SK-N-SH (cell line): Measurements from ENCODE around the gene ATP2B1. TPM values are rescaled to one million over a fixed set of nuclear protein-coding genes. Genes with fewer than 3 reads are reported as not detected.

ENCODE experiments used
- CTCF ChIA-PET: fragments of 300-600, 350-600 bp; formaldehyde crosslinking; extraction: SDS; loops from one replicate; lab custom pipeline; 2021; lab: Yijun Ruan, JAX
- POLR2A ChIA-PET: fragments of 350-600 bp; sonication (Branson Sonifier 250); formaldehyde crosslinking; extraction: SDS; loops from one replicate; lab custom pipeline; 2020; ENCODE audit warnings: antibody characterized with exemption, inconsistent platforms; lab: Yijun Ruan, JAX
- DNase-seq: peaks from one replicate; pipeline ENCODE4 v3.0.0; 2012
- H2AFZ ChIP-seq: fragments of 200-600 bp; sonication (generic); 2 replicates; pipeline ENCODE4 v1.8.1; 2016; ENCODE audit warnings: antibody characterized with exemption, mild to moderate bottlenecking, low read depth
- H3F3A ChIP-seq: fragments of 200-600 bp; sonication (generic); replicated peaks from 2 replicates; pipeline ENCODE3; 2016; ENCODE audit warnings: antibody characterized with exemption, mild to moderate bottlenecking; ENCODE audit not compliant: insufficient read depth
- H3K27ac ChIP-seq, 2 experiments: fragments of 200-500 bp in 1 of 2; fragments of 200-600 bp in 1 of 2; sonication (Bioruptor generic) in 1 of 2; sonication (generic), shearing (Covaris generic) in 1 of 2; 2 replicates each; pipeline versions ENCODE4 v1.5.1 to v1.6.1; 2014 to 2016; ENCODE audit warnings: low read depth in 2 of 2, inconsistent platforms in 1 of 2, low read length in 1 of 2, mild to moderate bottlenecking in 1 of 2, mixed read lengths in 1 of 2
- H3K27me3 ChIP-seq: fragments of 200-600 bp; sonication (generic), shearing (Covaris generic); 2 replicates; pipeline ENCODE4 v1.6.1; 2016; ENCODE audit warnings: mixed run types; ENCODE audit not compliant: insufficient read depth
- H3K36me3 ChIP-seq, 2 experiments: fragments of 200-500 bp in 1 of 2; fragments of 200-600 bp in 1 of 2; sonication (Bioruptor generic) in 1 of 2; sonication (generic) in 1 of 2; replicated peaks in 1 of 2; 2 replicates each; pipeline versions ENCODE3 to v1.5.1; 2014 to 2016; ENCODE audit warnings: low read length in 1 of 2, mild to moderate bottlenecking in 1 of 2; ENCODE audit not compliant: insufficient read depth in 2 of 2, control insufficient read depth in 1 of 2
- H3K4me1 ChIP-seq, 2 experiments: fragments of 200-500 bp in 1 of 2; fragments of 200-600 bp in 1 of 2; sonication (Bioruptor generic) in 1 of 2; sonication (generic), shearing (Covaris generic) in 1 of 2; 2 replicates each; pipeline versions ENCODE4 v1.5.1 to v1.6.1; 2014 to 2016; ENCODE audit warnings: low read depth in 1 of 2, low read length in 1 of 2, mixed run types in 1 of 2; ENCODE audit not compliant: insufficient read depth in 2 of 2, control insufficient read depth in 1 of 2
- H3K4me2 ChIP-seq: fragments of 200-600 bp; sonication (generic), shearing (Covaris generic); 2 replicates; pipeline ENCODE4 v1.6.1; 2017; ENCODE audit warnings: mixed run types
- H3K4me3 ChIP-seq, 2 experiments: fragments of 200-500 bp in 1 of 2; fragments of 200-600 bp in 1 of 2; sonication (Bioruptor generic) in 1 of 2; sonication (generic), shearing (Covaris generic) in 1 of 2; 2 replicates each; pipeline versions ENCODE4 v1.5.1 to v1.8.1; 2014 to 2016; ENCODE audit warnings: low read depth in 2 of 2, inconsistent platforms in 1 of 2, low read length in 1 of 2, mild to moderate bottlenecking in 1 of 2, mixed read lengths in 1 of 2, moderate library complexity in 1 of 2
- H3K79me2 ChIP-seq: fragments of 200-600 bp; sonication (generic); 2 replicates; pipeline ENCODE4 v1.8.1; 2017; ENCODE audit warnings: mild to moderate bottlenecking; ENCODE audit not compliant: insufficient read depth
- H3K9ac ChIP-seq: fragments of 200-600 bp; sonication (generic); 2 replicates; pipeline ENCODE4 v1.6.1; 2017; ENCODE audit warnings: mixed run types
- H3K9me2 ChIP-seq: fragments of 200-600 bp; sonication (generic); 2 replicates; pipeline ENCODE4 v1.6.1; 2017; ENCODE audit warnings: mixed run types
- H3K9me3 ChIP-seq: fragments of 200-600 bp; sonication (generic); 2 replicates; pipeline ENCODE4 v1.6.1; 2017; ENCODE audit warnings: mixed run types, mild to moderate bottlenecking, moderate library complexity
- H4K20me1 ChIP-seq: fragments of 200-600 bp; sonication (generic); 2 replicates; pipeline ENCODE4 v1.6.1; 2017; ENCODE audit warnings: mild to moderate bottlenecking, mixed run types; ENCODE audit not compliant: insufficient read depth
- MXI1 ChIP-seq: IDR thresholded peaks from 2 replicates; pipeline ENCODE4 v1.6.1; 2012; ENCODE audit warnings: mild to moderate bottlenecking, low read depth, low read length, improper control_type of control experiment
- NFIC ChIP-seq: IDR thresholded peaks from 2 replicates; pipeline ENCODE4 v1.4.0; 2012; ENCODE audit warnings: borderline replicate concordance
- NRF1 ChIP-seq: IDR thresholded peaks from 2 replicates; pipeline ENCODE4 v1.6.1; 2012; ENCODE audit warnings: low read depth, mild to moderate bottlenecking, low read length
- PBX3 ChIP-seq: IDR thresholded peaks from 2 replicates; pipeline ENCODE4; 2012
- SIN3A ChIP-seq: IDR thresholded peaks from 2 replicates; pipeline ENCODE4 v1.6.1; 2012; ENCODE audit warnings: low read depth, mild to moderate bottlenecking, low read length, moderate library complexity, borderline replicate concordance
- TCF12 ChIP-seq: IDR thresholded peaks from 2 replicates; pipeline ENCODE4 v1.4.0; 2012
- WGBS: methylation state at CpG from one replicate; pipeline ENCODE4 v1.1.6; 2017; ENCODE audit warnings: low lambda C conversion rate; 5-methylcytosine and 5-hydroxymethylcytosine counted together
- polyA plus RNA-seq, 3 experiments: library from polyadenylated mRNA; depleted of rRNA; stranded (reverse); fragments of >200 nt; gene quantifications; 2 replicates each; pipeline ENCODE4 v1.2.3, GENCODE V29; 2012

ATP2B1 gene
- polyA plus RNA-seq, 1 of the 3 experiments (the other 2 are of a cell fraction), result 4.3 TPM

DNA sequence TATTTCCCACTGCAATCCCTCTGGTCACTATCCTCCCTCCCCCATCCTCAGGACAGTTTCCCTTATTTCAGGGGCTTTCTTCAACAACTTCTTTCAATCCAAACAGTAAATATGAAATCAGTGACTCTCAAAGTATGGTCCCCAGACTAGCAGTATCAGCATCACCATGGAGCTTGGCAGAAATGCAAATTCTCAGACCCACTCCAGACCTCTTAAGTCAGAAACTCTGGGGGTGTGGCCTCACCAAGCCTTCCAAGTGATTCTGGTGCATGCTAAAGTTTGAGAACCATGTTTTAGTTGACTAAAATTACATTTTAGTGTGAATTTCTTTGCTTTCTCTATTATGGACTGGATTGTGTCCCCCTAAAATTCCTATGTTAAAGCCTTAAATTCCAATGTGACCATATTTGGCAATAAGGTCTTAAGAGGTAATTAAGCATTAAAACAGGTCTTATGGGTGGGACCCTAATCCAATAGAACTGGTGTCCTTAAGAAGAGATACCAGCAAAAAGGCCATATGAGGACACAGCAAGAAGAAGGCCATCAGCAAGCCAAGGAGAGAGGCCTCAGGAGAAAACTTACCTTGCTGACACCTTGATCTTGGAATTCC, 23.2 kb downstream of the ATP2B1 start:
- H3K79me2 ChIP-seq, result peaks cover 39% of the 10 kb centered on the region
- CTCF ChIA-PET, result no interaction called here
- no peak overlapping the region for H3K4me2 ChIP-seq
- H3K27ac ChIP-seq, result no peak overlapping the region
- POLR2A ChIA-PET, result no interaction called here
- no peak overlapping the region for H3K9ac ChIP-seq
- no peak for DNase-seq
- no peak for TF ChIP-seq NRF1
- TF ChIP-seq NFIC, result no peak
- TF ChIP-seq MXI1, result no peak
- TF ChIP-seq, all 33 proteins: peak for 0
- Histone ChIP-seq H3K36me3 (no peaks in the 10 kb centered on the region), H3K4me1 (no peaks in the 10 kb centered on the region; a peak in 2 of 4 replicates), H3K4me3 (no peak overlapping the region), H3F3A (peaks cover 4% of the 10 kb centered on the region), H3K27me3 (no peaks in the 10 kb centered on the region), H4K20me1 (no peaks in the 10 kb centered on the region), H3K9me3 (peaks cover 17% of the 10 kb centered on the region), H2AFZ (no peak overlapping the region), H3K9me2 (0 out of 2 replicates have a peak, but pooled peaks cover 3% of the 10 kb centered on the region)

- Histone ChIP-seq H3K9me3 (peaks cover 24% of the 10 kb centered on the region), H3K36me3 (no peaks in the 10 kb centered on the region), H4K20me1 (no peaks in the 10 kb centered on the region), H3K9ac (no peak overlapping the region), H3K9me2 (0 out of 2 replicates have a peak, but pooled peaks cover 3% of the 10 kb centered on the region), H3K27ac (no peak overlapping the region), H3F3A (peaks cover 4% of the 10 kb centered on the region), H3K79me2 (peaks cover 44% of the 10 kb centered on the region), H3K4me1 (no peaks in the 10 kb centered on the region), H3K27me3 (no peaks in the 10 kb centered on the region), H2AFZ (no peak overlapping the region), H3K4me2 (no peak overlapping the region), H3K4me3 (no peak overlapping the region)
- no peak for DNase-seq
- 94% methylated on average over 3 of the region's 3 CpGs for WGBS
- POLR2A ChIA-PET, result no interaction called here
- CTCF ChIA-PET, result no interaction called here
- TF ChIP-seq SIN3A, result no peak
- TF ChIP-seq TCF12, result no peak
Observed at GRCh38 chr12:89684136-89684535, 24.5 kb downstream of the ATP2B1 start.

DNA sequence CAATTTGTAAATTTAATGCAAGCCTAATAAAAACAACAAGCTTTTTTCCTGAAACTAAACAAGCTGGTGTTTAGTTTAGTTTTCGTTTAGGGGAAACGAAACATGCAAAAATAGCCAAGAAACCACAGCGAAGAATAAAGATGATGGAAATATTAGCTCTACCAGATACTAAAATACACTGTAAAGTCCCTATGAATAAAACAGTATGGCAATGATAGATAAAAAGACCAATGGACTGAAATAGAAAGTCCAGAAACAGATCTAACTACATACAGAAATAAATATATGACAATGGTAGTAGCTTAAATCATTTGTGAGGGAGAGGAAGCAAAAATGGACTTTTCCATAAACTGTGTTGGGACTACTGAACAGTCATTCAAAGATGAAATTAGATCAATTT, 26.4 kb downstream of the ATP2B1 start:
- H3K27me3 ChIP-seq, result no peaks in the 10 kb centered on the region
- DNase-seq, result no peak
- H3K36me3 ChIP-seq, result no peaks in the 10 kb centered on the region
- H3F3A ChIP-seq, result peaks cover 4% of the 10 kb centered on the region
- H3K4me1 ChIP-seq, result no peaks in the 10 kb centered on the region
- no peak overlapping the region for H3K4me3 ChIP-seq
- no peak overlapping the region for H3K27ac ChIP-seq
- H3K4me2 ChIP-seq, result no peak overlapping the region
- H2AFZ ChIP-seq, result no peak overlapping the region
- ChIA-PET POLR2A (no interaction called here), CTCF (interaction anchor here (0.7 kb wide), 1 partner anchor 681 kb away, joined by 3 read pairs; no protein-coding TSS in a partner anchor)
- no peak overlapping the region for H3K9ac ChIP-seq
- peaks cover 24% of the 10 kb centered on the region for H3K9me3 ChIP-seq
- TF ChIP-seq PBX3, result no peak
- 97% methylated on average over 3 of the region's 3 CpGs for WGBS
- 0 out of 2 replicates have a peak, but pooled peaks cover 3% of the 10 kb centered on the region for H3K9me2 ChIP-seq
- no peaks in the 10 kb centered on the region for H4K20me1 ChIP-seq
- H3K79me2 ChIP-seq, result peaks cover 45% of the 10 kb centered on the region
